HG03469 (cell line): ENCODE results near the gene ANKRD40.

ENCODE experiments used
- ATAC-seq: cut with Tn5 transposase; IDR thresholded peaks from one replicate; pipeline ENCODE4 v1.9.1; 2021; ENCODE audit warnings: mild to moderate bottlenecking, moderate library complexity, moderate number of reproducible peaks; ENCODE audit not compliant: unreplicated experiment

ANKRD40 gene

GRCh38 chr17:50651661-50652060, 56.1 kb downstream of the ANKRD40 start:
- no peak for ATAC-seq

DNA sequence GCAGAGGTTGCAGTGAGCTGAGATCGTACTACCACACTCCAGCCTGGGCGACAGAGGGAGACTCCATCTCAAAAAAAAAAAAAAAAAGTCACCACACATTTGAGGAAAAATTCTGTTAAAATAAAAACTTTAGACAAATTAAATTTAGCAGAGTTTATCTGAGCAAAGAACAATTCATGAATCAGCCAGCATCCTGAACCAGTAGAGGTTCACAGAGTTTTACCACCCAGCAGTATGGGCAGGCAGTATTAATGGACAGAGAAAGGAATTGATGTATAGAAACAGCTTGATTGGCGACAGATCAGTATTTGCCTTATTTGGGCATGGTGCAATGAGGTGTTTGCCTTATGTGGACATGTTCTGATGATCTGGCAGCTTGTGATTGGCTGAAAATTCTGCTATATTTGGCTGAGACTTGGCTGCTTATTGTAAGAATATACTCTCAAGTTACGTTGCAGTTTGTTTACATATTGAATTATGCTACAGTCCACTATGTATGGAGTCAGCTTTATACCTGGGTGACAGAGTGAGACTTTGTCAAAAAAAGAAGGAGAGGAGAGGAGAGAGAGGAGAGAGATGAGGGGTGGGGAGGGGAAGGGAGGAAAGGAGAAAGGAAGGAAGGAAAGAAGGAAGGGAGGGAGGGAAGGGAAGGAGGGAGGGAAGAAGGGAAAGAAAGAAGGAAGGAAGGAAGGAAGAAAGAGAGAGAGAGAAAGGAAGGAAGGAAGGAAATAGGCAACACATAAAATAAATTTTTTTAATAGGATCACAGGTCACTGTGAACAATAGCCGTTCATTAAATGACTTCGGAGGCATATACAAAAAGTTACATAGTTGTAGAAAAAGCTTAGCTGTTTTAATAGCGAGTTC, 58.4 kb downstream of the ANKRD40 start:
- no peak for ATAC-seq

DNA sequence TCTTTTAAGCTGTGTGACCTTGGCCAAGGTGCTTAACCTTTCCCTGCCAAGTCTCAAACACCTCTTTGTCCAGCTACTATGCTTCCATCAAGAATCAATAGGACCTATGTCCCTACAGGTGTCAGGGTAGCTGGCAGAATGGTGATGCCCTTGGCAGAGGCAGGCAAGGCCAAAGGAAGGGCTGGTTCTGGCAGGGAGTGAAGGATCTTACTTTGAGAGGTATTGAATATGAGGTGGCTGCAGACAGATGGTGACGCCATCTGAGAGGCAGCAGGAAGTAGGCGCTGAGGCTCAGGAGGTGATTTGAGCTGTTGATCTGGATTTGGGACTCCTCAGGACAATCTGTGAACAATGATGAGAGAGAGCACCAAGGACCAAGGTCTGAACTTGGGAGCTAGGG, 60.5 kb downstream of the ANKRD40 start:
- ATAC-seq, result no peak

DNA sequence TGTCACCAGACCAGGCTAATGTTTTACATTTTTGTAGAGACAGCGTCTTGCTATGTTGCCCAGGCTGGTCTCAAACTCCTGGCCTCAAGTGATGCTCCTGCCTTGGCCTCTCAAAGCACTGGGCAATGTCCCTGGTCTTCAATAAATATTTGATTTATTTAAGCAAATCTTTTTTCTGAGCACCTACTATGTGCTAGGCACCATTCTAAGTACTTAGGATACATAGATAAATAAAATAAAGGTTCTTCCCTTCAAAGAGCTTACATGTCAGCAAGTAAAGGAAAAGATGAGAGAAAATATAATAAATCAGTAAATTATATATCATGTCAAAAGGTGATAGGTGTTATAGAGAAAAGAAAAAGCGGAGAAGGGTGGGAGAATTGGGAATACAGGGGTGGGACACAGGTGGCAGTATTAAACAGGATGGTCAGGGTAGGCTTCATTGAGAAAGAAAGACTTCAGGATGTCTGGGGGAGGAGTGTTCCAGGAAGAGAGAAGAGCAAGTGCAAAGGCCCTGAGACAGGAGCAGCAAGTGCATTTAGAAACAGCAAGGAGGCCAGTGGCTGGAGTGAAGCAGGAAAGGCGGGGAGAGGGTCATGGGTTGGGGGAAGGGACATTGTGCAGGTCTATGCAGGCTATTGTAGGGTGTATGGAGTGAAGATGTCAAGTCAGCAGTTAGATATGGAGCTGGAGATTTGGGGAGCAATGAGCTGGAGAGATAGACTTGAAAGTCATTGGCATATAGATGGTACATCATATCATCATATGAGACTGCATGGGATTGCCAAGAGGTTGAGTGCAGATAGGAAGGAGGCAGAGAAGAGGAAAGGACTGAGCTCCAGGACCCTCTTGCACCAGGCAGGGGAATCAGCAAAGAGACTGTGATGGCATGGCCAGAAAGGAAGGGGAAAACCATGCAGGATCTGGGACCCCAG, 61.7 kb downstream of the ANKRD40 start:
- ATAC-seq, result no peak
